GM19328 (cell line): ENCODE results near the gene GNB1L.

Experiments used
- ATAC-seq: cut with Tn5 transposase; IDR thresholded peaks from one replicate; pipeline ENCODE4 v1.9.1; 2021; ENCODE audit warnings: mild to moderate bottlenecking, moderate library complexity; ENCODE audit not compliant: unreplicated experiment

GNB1L gene

GRCh38 chr22:19877626-19878339 is 23.1 kb upstream of the GNB1L start:
- no peak for ATAC-seq

- no peak for ATAC-seq
Measured at GRCh38 chr22:19876941-19877625, 22.4 kb upstream of the GNB1L start.

- ATAC-seq, result no peak
Measured at GRCh38 chr22:19876314-19876940, 21.8 kb upstream of the GNB1L start.

GRCh38 chr22:19875531-19876313 is 21.0 kb upstream of the GNB1L start:
- ATAC-seq, result no peak

GRCh38 chr22:19875061-19875530 is 20.4 kb upstream of the GNB1L start:
- ATAC-seq, result no peak

GRCh38 chr22:19874307-19875060 is 19.8 kb upstream of the GNB1L start:
- no peak for ATAC-seq

- ATAC-seq, result no peak
Measured at GRCh38 chr22:19873960-19874306, 19.3 kb upstream of the GNB1L start.

GRCh38 chr22:19873138-19873959 is 18.7 kb upstream of the GNB1L start:
- ATAC-seq, result no peak

- ATAC-seq, result no peak
Measured at GRCh38 chr22:19872779-19873137, 18.1 kb upstream of the GNB1L start.

GRCh38 chr22:19871845-19872778 is 17.4 kb upstream of the GNB1L start:
- no peak for ATAC-seq

GRCh38 chr22:19871023-19871844 is 16.6 kb upstream of the GNB1L start:
- no peak for ATAC-seq

- ATAC-seq, result no peak
Measured at GRCh38 chr22:19870153-19871022, 15.7 kb upstream of the GNB1L start.

GRCh38 chr22:19869497-19870152 is 15.0 kb upstream of the GNB1L start:
- no peak for ATAC-seq

- no peak for ATAC-seq
Measured at GRCh38 chr22:19868773-19869471, 14.2 kb upstream of the GNB1L start.

- ATAC-seq, result no peak
Measured at GRCh38 chr22:19868333-19868732, 13.7 kb upstream of the GNB1L start.

- ATAC-seq, result no peak
Measured at GRCh38 chr22:19867617-19868016, 12.9 kb upstream of the GNB1L start.
